Right renal cortex interstitium (tissue), 3 donors: ENCODE results near the gene ADCY1. TPM values are rescaled to one million over a fixed set of nuclear protein-coding genes. Genes with fewer than 3 reads are reported as not detected.

Experiments
- DNase-seq, 3 donors: peaks; one replicate each; pipeline ENCODE4 v3.0.0-alpha.2; 2013; ENCODE audit warnings: low read depth in 3 of 3, low spot score in 2 of 3
- polyA plus RNA-seq, 3 donors: library from polyadenylated mRNA; unstranded; fragments of 120-200 nt; gene quantifications; one replicate each; pipeline ENCODE4 v1.2.1, GENCODE V29; 2013; ENCODE audit not compliant: insufficient read length in 3 of 3

The ADCY1 gene
- polyA plus RNA-seq, 3 donors = 2.8 to 3.8 (median 3.0) TPM

DNA sequence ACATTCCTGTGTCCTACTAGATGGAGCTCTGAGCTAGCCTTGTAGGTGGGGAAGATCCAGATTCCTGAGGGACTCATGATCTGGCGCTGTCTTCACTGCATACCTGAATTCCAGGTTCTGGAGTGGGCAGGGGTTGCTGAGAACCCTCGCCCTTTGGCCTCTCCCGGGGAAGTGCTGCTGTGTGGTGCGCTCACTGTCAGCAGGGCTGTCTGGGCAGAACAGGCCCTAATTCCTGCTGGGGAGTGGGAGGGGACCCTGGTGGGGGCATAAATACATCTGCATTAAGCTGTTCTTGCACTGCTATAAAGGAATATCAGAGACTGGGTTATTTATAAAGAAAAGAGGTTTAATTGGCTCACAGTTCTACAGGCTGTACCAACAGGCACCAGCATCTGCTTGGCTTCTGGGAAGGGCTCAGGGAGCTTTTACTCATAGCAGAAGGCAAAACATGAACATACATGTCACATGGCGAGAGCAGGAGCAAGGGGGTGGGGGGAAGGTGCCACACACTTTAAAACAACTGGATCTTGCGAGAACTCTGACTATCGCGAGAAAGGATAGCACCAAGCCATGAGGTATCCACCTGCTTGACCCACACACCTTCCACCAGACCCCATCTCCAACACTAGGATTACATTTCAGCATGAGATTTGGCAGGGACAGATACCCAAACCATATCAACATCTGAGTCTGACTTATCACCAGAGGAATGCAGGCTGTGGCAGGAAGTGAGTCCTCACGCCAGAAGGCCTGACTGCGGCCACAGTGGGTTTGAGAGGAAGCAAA, 115.0 kb downstream of the ADCY1 start:
- DNase-seq = no peak

DNA sequence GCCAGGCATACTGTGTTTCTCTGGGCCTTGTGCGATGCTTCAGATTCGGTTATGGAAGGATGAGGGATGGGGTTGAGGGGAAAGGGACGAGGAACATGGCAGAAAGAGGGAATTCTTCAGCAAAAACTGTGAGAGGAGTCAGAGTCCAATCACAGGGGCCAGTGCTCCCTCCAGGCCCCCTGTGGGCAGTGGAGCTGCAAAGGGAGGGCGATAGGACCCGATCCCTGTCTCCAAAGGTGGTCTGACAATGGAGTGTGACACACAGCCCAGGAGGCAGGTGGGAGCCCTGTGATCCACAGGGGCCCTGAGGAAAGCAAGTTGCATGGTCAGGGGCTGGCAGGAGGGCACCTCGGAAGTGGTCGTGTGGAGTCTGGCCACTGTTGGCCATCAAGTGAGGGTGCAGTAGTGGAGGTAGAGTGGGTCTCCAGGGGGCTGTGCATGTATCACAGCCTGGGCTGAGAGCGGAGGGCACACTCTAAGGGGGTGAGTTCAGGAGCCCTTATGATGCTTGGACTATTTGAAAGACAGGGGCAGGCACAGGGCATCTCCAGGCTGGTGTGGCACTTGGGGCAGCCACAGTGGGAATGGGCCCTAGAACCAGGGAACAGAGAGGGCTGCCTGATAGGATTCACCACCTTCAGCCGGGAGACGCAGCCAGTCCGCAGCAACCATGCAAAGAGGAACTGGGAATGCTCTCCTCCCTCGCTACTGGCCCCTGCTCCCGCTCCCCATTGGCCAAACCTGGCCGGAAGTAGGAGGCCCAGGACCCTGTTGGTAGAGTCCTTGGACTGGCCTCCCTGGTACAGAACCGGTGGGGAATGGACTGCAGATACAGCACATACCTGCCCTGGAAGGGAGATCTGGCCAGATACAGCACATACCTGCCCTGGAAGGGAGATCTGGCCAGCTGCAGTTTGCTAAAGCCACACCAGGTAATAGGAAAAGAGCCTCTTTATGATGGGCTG, 115.9 kb downstream of the ADCY1 start:
- no peak for DNase-seq

DNA sequence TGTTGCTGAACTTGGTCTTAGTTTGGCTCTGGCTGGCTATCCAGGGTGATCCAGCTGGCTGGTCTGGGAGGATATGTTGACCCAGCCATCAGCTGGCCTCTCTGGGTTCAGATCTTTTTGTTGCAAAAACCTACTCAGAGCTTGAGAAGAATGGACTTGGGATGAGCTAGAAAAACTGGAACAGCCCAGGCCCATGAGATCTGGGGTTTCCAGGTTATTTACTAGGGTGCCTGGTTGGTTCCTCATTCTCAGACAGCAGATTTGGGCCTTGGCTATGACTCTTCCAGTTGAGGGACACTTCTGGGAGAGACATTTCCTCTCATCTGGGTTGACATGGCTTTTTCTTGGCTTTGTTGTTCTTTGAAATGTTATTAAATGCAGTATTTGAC, 116.6 kb downstream of the ADCY1 start:
- no peak for DNase-seq

DNA sequence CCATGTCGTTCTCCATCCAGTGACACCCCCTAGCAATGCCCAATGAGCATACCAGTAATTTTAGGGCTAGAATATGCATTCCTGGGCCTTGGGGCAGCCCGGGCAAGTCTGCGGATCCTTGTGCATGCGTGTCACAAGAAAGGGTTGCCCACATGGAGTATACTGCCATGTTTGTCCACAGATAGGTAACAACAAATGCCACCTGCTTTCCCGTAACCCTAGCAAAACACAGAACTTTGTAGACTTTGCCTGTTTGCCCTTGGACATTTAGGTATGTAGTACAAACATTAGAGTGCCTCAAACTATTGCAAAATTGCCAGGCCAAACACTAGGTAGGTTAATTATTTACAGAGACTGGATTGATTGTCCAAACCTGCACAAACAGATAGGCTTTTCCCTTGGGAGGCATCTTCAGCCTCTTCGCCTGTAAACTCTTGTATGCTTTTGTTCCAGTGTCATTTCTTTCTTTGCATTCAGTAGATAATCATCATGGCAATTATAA, 117.0 kb downstream of the ADCY1 start:
- no peak for DNase-seq

DNA sequence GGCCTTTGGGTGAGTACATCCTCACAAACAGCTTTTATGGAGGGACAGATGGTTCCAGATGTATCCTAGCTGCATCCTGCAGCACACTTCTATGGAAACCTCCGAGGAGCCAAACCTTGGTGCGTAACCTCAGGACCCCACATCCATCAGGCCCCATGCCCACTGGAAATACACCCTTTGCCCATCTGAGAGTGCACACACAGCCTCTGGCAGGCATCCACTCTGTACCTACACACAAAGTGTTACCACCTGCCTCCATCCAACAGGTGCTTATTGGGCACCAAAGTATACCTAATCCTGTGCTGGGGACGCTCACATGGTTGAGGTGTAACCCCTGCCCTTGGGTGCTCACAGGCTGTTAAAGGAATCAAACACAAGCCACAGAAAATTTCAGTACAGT, 117.9 kb downstream of the ADCY1 start:
- DNase-seq = no peak

DNA sequence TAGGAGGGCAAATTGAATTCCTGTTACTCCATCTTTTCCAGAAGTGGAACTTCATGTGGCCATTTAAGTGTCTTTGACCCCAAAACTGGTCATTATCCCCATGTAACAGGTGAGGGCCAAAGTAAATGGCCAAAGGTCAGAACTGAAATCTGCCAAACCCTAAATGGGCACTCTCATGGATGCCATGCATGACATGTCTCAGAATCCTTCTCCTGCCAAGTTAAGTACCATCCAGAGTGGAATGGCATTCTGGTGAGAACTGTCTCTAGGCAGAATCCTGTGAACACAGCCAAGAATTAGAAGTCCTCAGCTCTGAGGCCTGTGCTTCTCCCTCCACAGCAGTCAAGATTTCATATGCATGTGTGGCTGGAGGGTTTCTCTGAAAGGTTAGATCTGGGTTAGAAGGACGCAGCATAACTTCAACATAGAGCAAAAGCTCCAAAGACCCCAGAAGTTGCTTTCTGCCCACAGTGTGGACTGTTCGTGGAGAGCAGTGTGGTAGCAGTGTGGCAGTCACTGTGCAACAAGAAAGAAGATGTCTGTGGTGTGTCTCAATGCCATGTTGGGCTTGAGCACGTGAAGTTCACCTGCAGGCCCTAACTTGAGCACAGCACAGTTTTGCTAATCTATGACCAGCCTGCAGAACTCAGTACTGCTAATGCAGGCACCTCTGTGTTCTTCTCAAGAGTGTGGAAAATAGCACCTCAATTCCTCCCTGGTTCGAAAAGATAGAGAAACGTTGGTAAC, 121.3 kb downstream of the ADCY1 start:
- DNase-seq = no peak

DNA sequence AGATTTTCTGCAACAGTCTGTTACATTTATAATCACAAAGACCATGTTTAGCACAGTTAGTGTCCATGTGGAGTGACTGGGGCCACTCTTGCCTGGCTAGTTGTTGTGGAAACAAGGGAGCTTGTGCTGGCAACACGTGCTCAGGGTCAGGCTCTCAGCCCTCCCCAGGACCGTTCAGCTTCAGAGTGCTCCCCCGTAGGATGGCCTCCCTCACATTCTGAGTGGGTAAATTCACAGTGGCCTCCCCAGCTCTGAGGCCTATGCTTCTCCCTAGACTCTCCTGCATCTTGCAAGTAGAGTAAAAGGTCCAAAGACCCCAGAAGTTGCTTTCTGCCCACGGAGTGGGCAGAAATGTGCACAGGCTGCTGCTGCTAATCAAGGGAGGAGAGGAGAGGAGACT, 122.3 kb downstream of the ADCY1 start:
- DNase-seq = no peak

DNA sequence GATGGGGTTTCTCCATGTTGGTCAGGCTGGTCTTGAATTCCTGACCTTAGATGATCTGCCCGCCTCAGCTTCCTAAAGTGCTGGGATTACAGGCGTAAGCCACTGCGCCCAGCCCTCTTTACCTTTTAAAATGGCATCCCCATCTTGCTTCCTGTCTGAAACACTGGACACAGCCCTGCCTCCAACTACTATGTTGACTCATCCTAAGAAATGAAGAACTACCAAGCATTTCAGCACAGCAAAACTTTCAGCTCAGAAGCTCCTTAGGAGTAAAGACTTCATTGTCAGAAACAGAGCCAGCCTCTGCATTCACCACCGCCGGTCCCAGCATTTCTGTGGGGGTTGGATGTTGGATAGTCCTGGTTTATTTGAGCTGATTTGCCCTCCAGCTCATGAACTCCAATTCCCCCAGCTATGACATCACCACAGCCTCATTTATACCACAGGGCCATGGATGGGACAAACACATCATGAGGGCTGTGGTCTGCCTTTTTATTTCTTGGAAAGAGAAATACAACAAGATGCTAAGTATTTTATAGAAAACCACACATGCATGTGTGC, 123.5 kb downstream of the ADCY1 start:
- DNase-seq = no peak

DNA sequence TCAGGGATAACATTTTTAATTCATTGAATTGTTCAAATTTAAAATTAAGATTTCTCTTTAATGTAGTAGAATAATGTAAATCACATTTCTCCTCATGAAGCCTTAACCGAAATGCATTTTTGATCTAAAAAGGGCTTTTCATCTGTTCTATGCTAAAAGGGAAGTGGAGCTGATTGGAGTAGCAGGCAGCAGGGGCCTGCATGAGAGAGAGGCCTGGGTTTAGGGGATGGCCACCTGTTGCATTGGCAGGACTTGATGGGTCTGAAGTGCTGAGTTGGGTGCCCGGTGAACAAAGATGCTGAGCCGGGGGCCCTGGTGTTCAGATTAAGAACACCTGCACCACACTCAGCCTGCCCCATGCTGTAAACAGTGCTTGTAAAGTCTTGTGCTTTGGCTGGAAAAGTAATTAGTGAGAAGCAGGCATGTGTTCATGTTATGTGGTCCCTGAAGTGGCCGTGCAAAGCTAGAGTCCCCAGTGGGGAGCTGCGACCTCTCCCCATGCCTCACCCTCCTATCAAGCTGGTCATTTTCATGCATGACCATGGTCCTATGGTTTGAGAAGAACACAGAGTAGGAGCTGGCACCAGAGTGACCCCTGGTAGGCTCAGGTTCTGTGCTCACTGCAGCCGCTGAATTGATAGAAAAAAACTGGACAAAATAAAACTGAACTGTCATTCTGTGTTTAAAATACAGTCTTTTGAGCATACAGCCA, 124.3 kb downstream of the ADCY1 start:
- DNase-seq = no peak

DNA sequence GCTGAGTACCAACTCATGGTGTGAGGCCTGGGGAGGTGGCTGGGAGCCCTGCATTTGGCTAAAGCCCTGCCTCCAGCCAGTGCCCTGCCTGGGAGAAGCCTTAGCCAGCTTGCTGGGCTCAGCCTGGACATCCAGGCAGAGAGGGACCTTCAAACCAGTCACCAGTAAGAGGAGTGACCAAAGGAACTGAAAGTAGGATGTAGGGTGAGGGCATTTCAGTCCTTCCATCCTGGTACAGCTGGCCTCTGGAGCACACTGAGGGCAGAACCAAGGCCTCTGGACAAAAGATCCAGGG, 124.8 kb downstream of the ADCY1 start:
- no peak for DNase-seq

DNA sequence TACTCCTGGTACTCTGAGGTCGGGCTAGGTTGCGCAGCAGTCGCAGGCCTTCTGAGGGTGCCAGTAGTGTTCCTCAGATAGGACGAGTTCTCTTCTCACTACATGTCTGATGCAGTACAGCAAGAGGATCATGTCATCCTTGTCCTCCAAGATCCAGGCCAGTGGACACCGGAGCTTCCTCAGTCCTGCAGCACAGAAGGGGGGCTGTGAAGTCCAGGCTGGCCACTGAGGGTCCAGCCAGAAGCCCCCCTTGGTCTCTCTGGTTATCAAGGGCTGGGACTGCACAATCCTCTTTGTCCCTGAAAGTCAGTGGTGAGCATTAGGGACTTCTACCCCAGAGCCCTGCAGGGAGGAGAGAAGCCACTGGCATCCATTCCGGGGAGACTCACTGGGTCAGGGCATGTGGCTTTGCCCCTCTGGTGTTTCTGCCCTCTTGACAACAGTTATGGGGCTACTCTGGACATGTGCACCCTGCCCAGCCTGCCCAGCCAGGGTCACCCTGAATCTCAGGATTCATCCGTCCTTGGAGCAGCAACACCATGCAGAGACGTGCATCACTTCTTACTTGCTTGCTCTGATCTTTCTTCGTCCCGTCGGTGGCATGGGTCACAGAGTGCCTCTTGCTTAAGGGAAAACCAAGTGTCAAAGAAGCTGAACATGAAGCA, 125.7 kb downstream of the ADCY1 start:
- DNase-seq = no peak

DNA sequence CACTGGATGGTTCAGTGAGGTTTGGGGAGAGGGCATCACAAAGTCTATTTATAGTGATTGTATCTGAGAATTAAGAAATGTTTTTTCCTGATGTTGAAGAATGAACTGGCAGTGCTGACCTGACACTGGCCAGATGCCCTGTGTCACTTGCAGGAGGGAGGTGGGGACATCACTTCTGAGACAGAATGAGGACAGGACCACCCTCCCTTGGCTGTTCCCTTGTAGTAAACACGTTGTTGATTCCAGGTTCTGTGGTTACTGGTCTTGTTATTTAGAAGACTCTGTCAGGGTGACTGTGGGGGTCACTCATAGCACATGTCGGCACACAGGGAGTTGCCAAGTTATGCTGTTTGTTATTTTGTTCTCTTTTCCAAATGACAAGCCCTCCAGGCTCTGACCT, 126.4 kb downstream of the ADCY1 start:
- no peak for DNase-seq

DNA sequence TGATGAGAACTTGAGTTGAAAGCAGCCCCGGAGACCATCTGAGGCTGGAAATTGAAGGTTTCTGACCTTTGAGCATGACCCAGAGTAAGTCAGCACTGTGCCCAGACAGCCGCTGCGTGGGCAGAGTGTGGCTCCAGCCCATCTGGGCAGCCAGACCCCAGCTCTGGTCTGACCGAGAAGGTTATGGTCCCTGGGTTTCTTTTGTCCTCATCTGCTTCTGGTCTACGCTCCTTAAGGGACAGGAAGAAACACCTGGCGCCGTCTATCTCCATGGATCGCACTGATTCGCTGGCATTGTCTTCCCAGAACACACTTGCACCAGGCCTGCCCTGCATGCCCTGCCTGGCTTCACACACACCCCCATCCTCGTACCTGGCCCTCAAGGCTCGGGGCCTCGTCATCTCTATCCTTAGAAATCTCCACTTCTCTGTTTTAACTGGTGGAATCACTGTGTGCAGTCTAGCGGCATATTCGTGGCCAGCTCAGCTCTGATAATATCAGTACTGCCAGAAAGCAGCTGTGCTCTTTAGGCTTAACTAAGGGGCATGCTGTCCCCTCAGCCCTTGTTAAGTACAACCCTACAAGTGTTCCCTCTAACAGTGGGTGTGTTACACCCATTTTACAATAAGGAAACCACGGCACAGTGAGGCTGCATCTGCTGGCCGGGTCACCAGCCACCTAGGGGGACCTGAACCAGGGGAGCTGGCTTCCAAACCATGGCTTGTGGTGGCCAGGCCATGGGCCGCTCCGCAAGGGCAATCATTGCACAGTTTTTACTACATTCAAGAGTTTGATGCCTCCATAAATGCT, 127.7 kb downstream of the ADCY1 start:
- DNase-seq = no peak

DNA sequence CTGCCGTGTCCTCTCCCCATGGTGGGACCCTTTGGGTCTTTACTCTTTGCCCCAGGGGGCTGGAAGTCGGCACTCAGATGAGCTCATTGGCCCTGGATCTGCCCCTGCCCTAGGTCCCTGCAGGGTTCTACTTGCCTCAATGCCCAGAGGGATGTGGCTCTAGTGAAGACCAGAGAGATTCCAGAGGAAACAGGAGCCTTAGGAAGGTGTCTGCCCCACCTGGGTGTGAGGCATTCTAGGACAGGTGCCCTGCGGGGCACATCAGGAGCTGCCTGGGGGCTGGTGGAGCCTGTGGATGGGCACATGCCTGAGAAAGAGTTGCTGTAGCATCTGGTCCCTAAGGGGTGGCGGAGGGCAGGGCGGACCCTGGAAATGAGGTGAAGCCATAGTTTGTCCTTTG, 128.6 kb downstream of the ADCY1 start:
- no peak for DNase-seq

DNA sequence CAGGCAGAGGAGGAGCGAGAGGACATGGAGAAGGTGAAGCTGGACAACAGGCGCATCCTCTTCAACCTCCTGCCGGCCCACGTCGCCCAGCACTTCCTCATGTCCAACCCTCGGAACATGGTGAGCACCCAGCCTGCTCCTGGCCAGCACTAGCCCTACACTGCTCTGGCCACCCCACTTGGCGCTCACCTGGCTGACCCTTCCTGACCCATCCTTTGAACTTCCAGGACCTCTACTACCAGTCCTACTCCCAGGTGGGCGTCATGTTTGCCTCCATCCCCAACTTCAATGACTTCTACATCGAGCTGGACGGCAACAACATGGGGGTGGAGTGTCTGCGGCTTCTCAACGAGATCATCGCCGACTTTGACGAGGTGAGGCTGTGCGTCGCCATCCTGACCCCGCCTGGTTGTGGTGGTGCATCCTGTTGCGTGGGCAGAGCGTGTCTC, 129.2 kb downstream of the ADCY1 start:
- no peak for DNase-seq

DNA sequence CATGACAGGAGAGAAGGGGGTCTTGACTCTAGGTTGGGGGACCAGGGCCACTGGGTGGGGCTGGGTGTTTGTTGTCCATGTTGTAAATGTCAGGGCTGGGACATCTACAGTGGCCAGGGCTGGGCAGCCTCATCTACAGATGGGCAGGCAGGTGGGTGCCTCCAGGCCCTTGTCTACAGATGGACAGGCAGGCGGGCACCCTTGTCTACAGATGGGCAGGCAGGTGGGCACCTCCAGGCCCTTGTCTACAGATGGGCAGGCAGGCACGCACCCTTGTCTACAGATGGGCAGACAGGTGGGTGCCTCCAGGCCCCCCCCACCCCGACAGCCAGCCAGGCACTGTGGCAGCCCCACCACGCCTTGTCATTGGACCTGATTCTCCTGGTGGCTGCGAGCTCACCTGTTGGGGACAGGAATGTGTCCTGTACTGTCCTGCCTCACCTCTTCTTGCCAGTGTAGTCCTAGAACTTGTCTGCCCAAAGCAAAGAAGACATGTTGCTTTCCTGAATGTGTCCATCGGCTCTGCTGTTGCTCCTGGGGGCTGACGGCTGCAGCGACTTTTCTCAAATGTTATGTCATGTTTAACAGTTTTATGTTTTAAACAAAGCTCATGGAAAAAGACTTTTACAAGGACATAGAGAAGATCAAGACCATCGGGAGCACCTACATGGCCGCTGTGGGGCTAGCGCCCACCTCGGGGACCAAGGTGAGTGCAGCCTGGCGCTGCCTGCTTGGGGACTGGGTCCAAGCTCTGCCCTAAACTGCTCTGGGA, 129.9 kb downstream of the ADCY1 start:
- DNase-seq = no peak

DNA sequence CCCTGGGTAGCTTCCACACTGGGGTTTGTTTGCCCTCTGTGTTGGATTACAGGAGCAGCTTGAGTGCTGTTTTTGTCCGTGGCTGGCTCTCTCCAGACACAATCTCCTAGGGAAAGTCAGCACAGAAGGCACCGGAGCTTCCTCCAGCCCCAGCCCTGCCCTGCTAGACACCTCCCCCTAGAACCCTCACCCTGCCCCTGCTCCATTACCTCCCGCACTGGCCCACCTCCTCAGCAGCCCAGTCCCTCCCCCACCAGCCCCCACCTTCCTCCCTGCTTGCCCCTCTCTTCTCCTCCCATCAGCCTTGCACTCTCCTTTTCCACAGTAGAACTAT, 130.5 kb downstream of the ADCY1 start:
- DNase-seq = no peak
